Activated CD4-positive, alpha-beta T cell treated with anti-CD3 and anti-CD28 coated beads, Interleukin-2, Interleukin-4, amounts not matched to agents 100 ng/mL and 50 ng/mL, durations not matched to agents 16 hours and 8 hours (primary cell): ENCODE measurements around the gene S100A16.
"Not testable (repeated sequence)": the region's sequence is repeated elsewhere in the genome, so short reads cannot be mapped to it uniquely, and the experiment has no call there.

ENCODE experiments used
- DNase-seq: peaks from one replicate; pipeline ENCODE4 v3.0.0-alpha.2; 2020; ENCODE audit warnings: low spot score

Gene S100A16

DNA sequence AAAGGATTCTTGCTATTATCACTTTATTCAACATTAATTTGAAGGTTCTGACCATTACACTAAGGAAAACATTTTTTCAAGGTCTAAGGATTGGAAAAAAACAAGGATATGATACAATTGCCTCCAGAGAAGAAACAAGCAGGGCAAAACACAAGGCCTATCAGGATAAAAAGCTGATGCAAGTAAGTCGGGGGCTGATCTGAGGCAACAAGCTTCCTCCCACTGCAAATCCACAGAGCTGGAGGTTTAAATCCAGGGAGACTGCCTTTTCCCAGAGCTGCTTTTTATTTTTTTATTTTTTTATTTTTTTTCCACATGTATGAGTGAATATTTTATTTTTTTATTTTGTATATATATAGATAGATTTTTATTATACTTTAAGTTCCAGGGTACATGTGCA is 27.9 kb downstream of the S100A16 start:
- DNase-seq = no peak

DNA sequence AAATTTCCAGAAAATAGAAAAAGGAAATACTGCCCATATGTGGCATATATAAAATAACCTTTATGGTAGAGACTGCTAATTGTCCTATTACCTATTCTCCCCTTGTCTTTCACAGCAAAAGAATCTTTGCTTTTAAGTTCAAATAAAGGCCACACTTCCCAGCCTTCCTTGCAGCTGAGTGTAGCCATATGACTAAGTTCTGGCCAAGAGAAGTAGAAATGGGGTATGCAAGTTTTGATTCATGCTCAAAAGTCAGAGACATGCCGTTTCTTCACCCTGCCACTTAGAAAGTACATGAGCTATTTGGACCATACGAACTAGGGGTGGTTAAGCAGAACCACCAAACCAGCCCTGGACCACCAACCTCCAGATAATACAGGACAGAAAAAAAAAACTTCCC is 29.0 kb downstream of the S100A16 start:
- no peak for DNase-seq

DNA sequence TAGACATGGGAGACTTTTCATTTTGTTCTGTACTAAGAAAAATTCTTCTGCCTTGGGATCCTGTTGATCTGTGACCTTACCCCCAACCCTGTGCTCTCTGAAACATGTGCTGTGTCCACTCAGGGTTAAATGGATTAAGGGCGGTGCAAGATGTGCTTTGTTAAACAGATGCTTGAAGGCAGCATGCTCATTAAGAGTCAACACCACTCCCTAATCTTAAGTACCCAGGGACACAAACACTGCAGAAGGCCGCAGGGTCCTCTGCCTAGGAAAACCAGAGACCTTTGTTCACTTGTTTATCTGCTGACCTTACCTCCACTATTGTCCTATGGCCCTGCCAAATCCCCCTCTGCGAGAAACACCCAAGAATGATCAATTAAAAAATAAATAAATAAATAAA is 29.4 kb downstream of the S100A16 start:
- DNase-seq = not testable (repeated sequence)

DNA sequence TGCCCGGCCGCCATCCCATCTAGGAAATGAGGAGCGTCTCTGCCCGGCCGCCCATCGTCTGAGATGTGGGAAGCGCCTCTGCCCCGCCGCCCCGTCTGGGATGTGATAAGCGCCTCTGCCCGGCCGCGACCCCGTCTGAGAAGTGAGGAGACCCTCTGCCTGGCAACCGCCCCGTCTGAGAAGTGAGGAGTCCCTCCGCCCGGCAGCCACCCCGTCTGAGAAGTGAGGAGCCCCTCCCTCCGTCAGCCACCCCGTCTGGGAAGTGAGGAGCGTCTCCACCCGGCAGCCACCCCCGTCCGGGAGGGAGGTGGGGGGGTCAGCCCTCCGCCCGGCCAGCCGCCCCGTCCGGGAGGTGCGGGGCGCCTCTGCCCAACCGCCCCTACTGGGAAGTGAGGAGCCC is 30.1 kb downstream of the S100A16 start:
- not testable (repeated sequence) for DNase-seq

- DNase-seq = no peak
Observed at GRCh38 chr1:153578936-153579335, 34.0 kb downstream of the S100A16 start.

DNA sequence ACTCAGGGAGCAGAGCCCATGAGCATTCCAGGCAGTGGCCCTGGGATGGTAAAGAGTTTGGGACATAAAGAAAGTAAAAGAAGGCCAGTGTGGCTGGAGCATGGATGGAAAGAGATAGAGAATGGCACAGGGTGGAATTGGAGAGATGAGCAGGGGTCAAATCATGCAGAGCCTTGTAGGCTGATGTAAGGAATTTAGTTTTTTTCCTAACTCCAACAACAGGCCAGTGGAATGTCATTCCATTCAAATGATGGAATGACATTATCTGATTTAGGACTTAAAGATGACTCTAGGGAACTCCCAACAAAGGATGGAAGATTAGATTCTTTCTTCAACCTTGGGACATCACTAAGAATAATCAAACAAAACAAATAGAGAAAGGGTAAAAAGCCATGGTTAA is 34.4 kb downstream of the S100A16 start:
- no peak for DNase-seq

- DNase-seq = no peak
Observed at GRCh38 chr1:153577624-153578051, 35.3 kb downstream of the S100A16 start.

DNA sequence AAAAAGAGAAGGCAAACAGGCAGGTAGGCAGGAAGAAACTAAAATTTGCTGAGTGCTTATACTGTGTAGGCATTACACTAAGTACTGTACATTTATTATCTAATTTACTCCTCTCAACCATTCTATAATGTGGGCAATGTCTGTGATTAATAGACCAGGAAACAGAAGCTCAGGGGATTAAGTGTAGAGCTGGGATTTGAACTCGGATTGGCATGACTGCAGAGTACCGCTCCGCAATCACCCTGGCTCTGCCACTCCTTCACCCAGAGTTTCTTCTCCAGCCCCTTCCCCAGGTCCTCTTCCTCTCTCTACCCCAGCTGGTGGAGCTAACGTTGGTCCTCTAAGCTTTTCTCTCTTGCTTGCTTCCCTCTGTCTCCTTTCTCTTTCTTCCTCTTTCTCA is 35.8 kb downstream of the S100A16 start:
- DNase-seq = no peak

GRCh38 chr1:153575497-153575896 is 37.4 kb downstream of the S100A16 start:
- DNase-seq = not testable (repeated sequence)

DNA sequence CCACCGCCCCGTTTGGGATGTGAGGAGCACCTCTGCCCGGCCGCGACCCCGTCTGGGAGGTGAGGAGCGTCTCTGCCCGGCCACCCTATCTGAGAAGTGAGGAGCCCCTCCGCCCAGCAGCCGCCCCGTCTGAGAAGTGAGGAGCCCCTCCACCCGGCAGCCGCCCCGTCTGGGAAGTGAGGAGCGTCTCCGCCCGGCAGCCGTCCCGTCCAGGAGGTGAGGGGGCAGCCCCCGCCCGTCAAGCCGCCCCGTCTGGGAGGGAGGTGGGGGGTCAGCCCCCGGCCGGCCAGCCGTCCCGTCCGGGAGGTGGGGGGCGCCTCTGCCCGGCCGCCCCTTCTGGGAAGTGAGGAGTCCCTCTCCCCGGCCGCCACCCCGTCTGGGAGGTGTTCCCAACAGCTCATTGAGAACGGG is 37.9 kb downstream of the S100A16 start:
- DNase-seq = not testable (repeated sequence)

DNA sequence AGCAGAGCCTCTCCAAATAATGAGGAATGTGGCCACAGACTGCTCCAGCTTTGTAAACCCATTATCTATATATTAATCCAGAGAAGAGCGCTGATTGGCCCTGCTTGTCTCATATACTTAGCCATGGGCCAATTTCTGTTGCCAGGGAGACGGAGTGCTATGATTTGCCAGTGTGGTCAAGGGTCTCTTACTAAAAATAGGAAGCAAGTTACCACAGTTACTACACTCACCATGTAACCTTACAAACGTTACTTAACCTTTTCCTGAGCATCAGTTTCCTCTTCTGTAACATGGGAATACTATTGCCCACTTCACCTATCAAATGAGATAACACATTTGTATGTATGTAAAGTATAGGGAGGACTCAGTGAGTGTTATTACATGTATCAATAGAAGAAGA is 39.6 kb downstream of the S100A16 start:
- DNase-seq = no peak

GRCh38 chr1:153572569-153573015 is 40.3 kb downstream of the S100A16 start:
- peak; percentile 71 for DNase-seq

DNA sequence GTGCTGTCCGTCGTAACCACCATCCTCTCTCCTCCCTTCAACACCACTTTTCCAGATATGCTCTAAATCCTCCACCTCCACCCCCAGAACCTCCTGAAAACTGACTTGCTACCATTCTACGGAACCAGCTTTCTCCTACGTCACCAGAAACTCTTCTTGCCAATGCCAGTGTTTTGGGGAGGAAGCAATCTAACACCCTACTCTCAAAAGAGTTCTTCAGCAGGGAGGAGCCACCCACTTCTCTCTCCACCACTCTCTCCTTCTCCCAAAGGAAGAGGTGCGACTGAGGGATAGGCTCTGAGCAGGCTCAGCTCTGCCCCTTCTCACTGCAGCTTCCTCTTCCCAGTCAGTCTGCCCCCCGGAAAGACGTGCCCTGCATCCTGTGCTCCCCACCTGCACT is 41.2 kb downstream of the S100A16 start:
- DNase-seq = no peak

- no peak for DNase-seq
Observed at GRCh38 chr1:153570874-153571273, 42.1 kb downstream of the S100A16 start.

GRCh38 chr1:153569465-153569864 is 43.5 kb downstream of the S100A16 start:
- no peak for DNase-seq

DNA sequence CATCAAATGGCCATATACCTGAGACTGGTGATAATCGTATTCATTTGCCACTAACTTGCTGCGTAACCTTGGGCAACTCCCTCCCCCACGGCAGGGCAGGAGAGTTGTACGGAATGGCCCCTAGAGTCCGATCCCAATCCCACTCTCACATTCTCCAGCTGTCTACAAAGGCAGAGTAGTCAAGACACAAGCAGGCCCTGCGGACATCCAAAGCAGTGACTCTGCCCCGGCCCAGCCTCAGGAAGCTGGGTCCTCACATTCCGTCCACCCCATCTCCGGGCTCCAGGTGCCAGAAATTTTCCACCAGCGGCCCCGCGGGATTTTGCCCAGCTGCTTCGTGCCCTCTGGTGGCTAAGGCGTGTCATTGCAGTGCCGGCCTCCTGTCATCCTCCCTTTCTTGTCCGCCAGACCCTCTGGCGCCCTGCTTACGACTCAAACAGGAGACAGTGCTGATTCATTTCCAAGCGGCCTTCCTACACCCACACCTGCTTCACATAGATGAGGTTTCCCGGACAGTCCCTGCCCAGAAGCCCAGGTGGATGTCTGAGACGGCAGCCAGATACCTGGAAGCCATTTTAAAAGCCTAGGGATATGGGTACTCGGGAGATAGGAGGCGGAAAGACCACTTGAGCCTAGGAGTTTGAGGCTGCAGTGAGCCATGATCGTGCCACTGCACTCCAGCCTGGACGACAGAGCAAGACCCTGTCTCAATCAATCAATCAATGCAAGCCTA is 44.4 kb downstream of the S100A16 start:
- DNase-seq = peak; percentile 88

GRCh38 chr1:153567621-153568366 is 45.1 kb downstream of the S100A16 start:
- DNase-seq = peak; percentile 40

DNA sequence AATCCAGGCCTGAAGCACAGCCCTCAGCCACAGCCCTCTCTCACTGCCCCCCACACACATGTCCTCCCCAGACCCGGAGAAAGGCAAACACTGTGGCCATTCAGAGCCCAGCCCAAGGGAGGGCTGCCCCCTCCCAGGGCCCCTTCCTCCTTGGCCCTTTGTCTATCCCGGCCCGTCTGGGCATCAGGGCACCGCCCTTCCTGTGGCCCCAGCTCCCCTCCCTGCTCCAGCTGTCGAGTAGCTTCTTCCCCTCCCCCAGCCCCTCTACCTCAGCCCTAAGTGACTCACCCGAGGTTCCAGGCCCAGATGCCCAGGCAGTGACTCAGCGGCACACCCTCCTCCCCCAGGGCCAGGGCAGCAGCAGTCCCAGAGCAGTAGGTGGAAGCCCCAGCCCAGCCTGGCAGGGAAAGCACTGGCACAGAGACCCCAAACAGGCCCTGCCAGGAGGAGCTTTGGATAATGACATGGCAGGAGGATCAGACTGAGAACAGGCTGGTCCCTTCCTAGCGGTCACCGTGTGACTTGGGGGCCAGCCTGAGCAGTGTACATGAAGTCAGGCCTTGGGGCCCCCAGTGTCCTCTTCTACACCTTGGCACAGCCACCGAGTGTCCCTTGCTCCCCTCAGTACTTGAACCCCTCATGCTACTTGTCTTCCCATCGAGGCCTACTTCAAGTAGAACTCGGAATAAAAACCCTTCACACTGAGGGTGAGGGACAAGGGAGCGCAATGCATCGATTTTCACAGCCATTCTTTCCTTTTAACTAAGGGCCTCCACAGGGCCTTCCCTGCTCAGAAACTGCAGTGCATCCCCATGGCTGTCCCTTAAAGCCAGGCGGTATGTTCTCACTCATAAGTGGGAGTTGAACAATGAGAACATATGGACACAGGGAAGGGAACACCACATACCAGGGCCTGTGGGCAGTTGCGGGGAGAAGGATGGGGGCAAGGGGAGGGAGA is 46.2 kb downstream of the S100A16 start:
- peak; percentile 94 for DNase-seq

- DNase-seq = peak; percentile 52
Observed at GRCh38 chr1:153565529-153566374, 47.2 kb downstream of the S100A16 start, which contains the start of gene S100A2. S100A2 (minus strand) TSS chr1:153565844; CDS start chr1:153563877, 1,967 bp downstream.

DNA sequence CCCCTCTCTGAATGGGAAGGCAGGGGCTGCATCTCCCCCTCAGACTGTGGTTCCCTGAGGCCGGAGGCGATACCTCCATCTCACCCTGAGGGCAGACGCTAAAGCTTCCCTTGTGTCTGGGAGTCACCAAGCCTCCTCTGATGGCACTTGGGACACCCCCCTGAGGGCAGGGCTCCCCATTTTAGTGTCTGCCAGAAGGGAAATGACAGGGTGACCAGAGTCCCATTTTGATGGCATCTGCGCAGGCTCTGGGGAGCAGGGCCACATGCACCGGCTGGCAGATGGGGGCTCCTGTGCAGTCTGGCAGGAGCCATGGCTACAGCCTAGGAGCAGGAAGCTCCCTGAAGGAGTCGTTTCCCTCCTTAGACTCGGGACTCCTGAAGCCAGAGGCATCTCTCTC is 48.9 kb downstream of the S100A16 start:
- DNase-seq = no peak

DNA sequence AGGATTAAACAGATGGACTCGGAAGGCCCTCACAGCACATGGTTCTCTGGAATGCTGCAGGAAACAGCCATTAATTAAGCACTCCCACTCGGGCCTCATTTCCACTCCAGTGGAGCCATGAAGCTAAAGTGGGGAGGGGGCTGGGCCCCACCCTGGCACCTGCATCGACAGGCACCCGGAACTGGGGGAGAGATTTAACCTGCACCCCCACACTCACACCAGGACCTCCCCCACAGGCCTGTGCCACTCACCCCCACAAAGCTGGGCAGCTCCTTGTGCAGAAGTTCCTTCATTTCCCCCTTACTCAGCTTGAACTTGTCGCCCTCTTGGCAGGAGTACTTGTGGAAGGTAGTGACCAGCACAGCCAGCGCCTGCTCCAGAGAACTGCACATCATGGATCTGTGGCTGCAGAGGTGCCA is 49.4 kb downstream of the S100A16 start:
- no peak for DNase-seq
